Mesendoderm (in vitro differentiated cells): ENCODE data around the gene FRYL.

Source experiments
- DNase-seq: peaks from one replicate; pipeline ENCODE4 v3.0.0; 2013
- H2AK5ac ChIP-seq: 2 replicates; pipeline ENCODE4 v1.6.1; 2013; ENCODE audit warnings: low read length, inconsistent platforms
- H2BK120ac ChIP-seq: 2 replicates; pipeline ENCODE4 v1.6.1; 2013; ENCODE audit warnings: low read depth, mild to moderate bottlenecking, low read length, moderate library complexity, mixed read lengths
- H2BK15ac ChIP-seq: replicated peaks from 2 replicates; pipeline ENCODE4 v1.6.1; 2013; ENCODE audit warnings: low read depth, mild to moderate bottlenecking, moderate library complexity
- H2BK5ac ChIP-seq: 2 replicates; pipeline ENCODE4 v1.6.1; 2013; ENCODE audit warnings: low read length, inconsistent platforms
- H3K18ac ChIP-seq: 2 replicates; pipeline ENCODE4 v1.6.1; 2013; ENCODE audit warnings: mild to moderate bottlenecking, low read length, mixed read lengths
- H3K23ac ChIP-seq: one replicate; pipeline ENCODE4 v1.6.1; 2013; ENCODE audit warnings: low read length
- H3K27ac ChIP-seq: 2 replicates; pipeline ENCODE4 v1.5.1; 2013; ENCODE audit warnings: low read depth, mild to moderate bottlenecking, inconsistent platforms, low read length, moderate library complexity
- H3K27me3 ChIP-seq: 2 replicates; pipeline ENCODE4 v1.6.1; 2013; ENCODE audit warnings: low read length, control low read depth, mild to moderate bottlenecking, inconsistent platforms; ENCODE audit not compliant: insufficient read depth, poor library complexity
- H3K36me3 ChIP-seq: 2 replicates; pipeline ENCODE4 v1.6.1; 2013; ENCODE audit warnings: low read length, inconsistent platforms; ENCODE audit not compliant: control insufficient read depth, insufficient read depth
- H3K4ac ChIP-seq: one replicate; pipeline ENCODE4 v1.6.1; 2013; ENCODE audit warnings: low read depth, mild to moderate bottlenecking, low read length, moderate library complexity
- H3K4me1 ChIP-seq: 2 replicates; pipeline ENCODE4 v1.6.1; 2013; ENCODE audit warnings: low read depth, low read length, inconsistent platforms; ENCODE audit not compliant: control insufficient read depth
- H3K4me2 ChIP-seq: 2 replicates; pipeline ENCODE4 v1.6.1; 2013; ENCODE audit warnings: low read length
- H3K4me3 ChIP-seq: 2 replicates; pipeline ENCODE4 v1.5.1; 2013; ENCODE audit warnings: mild to moderate bottlenecking, low read length
- H3K56ac ChIP-seq: one replicate; pipeline ENCODE4 v1.6.1; 2013; ENCODE audit warnings: low read length
- H3K79me1 ChIP-seq: 2 replicates; pipeline ENCODE4 v1.6.1; 2013; ENCODE audit warnings: low read length, inconsistent platforms
- H3K79me2 ChIP-seq: 2 replicates; pipeline ENCODE4 v1.6.1; 2013; ENCODE audit warnings: mild to moderate bottlenecking, low read length; ENCODE audit not compliant: control insufficient read depth, insufficient read depth
- H3K9ac ChIP-seq: 2 replicates; pipeline ENCODE4 v1.6.1; 2013; ENCODE audit warnings: low read length, inconsistent platforms
- H4K5ac ChIP-seq: one replicate; pipeline ENCODE4 v1.6.1; 2013; ENCODE audit warnings: low read length
- H4K8ac ChIP-seq: one replicate; pipeline ENCODE4 v1.6.1; 2013; ENCODE audit warnings: low read depth, mild to moderate bottlenecking, control low read depth, low read length, moderate library complexity
- WGBS: extraction: QIAGEN DNeasy Blood & Tissue Kit; methylation state at CpG from one replicate; pipeline ENCODE4 v1.1.7; 2013; ENCODE audit warnings: low lambda C conversion rate, missing lambda C conversion rate; ENCODE audit not compliant: insufficient coverage; ENCODE audit errors: extremely low coverage; 5-methylcytosine and 5-hydroxymethylcytosine counted together

FRYL gene

GRCh38 chr4:48777739-48778138, 2.3 kb downstream of the FRYL start:
- WGBS, result no CpG with 5 or more reads among the region's 10 CpGs

GRCh38 chr4:48774760-48775710, 5.0 kb downstream of the FRYL start:
- Histone ChIP-seq H3K79me2 (peaks cover 54% of the 10 kb centered on the region), H2AK5ac (no peak overlapping the region), H3K36me3 (no peaks in the 10 kb centered on the region), H3K4me1 (peaks cover 6% of the 10 kb centered on the region), H3K9ac (peak overlapping the region; percentile 9), H4K8ac (peak overlapping the region; percentile 5), H3K79me1 (peaks cover 5% of the 10 kb centered on the region), H3K4me3 (no peak overlapping the region), H3K4ac (no peak overlapping the region), H3K27ac (no peak overlapping the region), H3K23ac (no peak overlapping the region), H3K27me3 (no peaks in the 10 kb centered on the region), H2BK120ac (no peak overlapping the region), H3K56ac (peak overlapping the region; percentile 18), H2BK5ac (no peak overlapping the region), H3K4me2 (no peak overlapping the region), H3K18ac (peak overlapping the region; percentile 51), H4K5ac (no peak overlapping the region), H2BK15ac (no peak overlapping the region)
- no CpG with 5 or more reads among the region's 16 CpGs for WGBS
- DNase-seq, result peak; percentile 44

More at GRCh38 chr4:48777739-48778138, 2.3 kb downstream of the FRYL start:
- Histone ChIP-seq H3K56ac (peak overlapping the region; percentile 40), H3K36me3 (no peaks in the 10 kb centered on the region), H2BK5ac (no peak overlapping the region), H3K18ac (peak overlapping the region; percentile 87), H3K27ac (no peak overlapping the region), H3K79me1 (peaks cover 5% of the 10 kb centered on the region), H3K4ac (no peak overlapping the region), H3K4me2 (peak overlapping the region; percentile 19), H3K79me2 (peaks cover 43% of the 10 kb centered on the region), H3K4me3 (no peak overlapping the region), H4K5ac (no peak overlapping the region), H2BK15ac (no peak overlapping the region), H3K27me3 (no peaks in the 10 kb centered on the region), H3K4me1 (peaks cover 6% of the 10 kb centered on the region), H2AK5ac (no peak overlapping the region), H2BK120ac (no peak overlapping the region), H3K9ac (no peak overlapping the region), H4K8ac (no peak overlapping the region), H3K23ac (no peak overlapping the region)
- no peak for DNase-seq

- Histone ChIP-seq H4K8ac (no peak overlapping the region), H3K4me2 (no peak overlapping the region), H3K9ac (no peak overlapping the region), H3K79me1 (peaks cover 10% of the 10 kb centered on the region), H3K4ac (no peak overlapping the region), H3K27me3 (no peaks in the 10 kb centered on the region), H2BK5ac (no peak overlapping the region), H3K4me3 (no peak overlapping the region), H2AK5ac (no peak overlapping the region), H3K23ac (no peak overlapping the region), H2BK120ac (no peak overlapping the region), H3K18ac (no peak overlapping the region), H3K36me3 (no peaks in the 10 kb centered on the region), H3K27ac (no peak overlapping the region), H4K5ac (no peak overlapping the region), H3K79me2 (peaks cover 53% of the 10 kb centered on the region), H3K56ac (no peak overlapping the region), H3K4me1 (peaks cover 6% of the 10 kb centered on the region), H2BK15ac (no peak overlapping the region)
- no peak for DNase-seq
- no CpG with 5 or more reads among the region's 3 CpGs for WGBS
These were observed 7.5 kb downstream of the FRYL start for GRCh38 chr4:48772556-48772955.

GRCh38 chr4:48767055-48767929, 12.8 kb downstream of the FRYL start:
- H3K79me1 ChIP-seq, result peaks cover 17% of the 10 kb centered on the region
- H3K56ac ChIP-seq, result no peak overlapping the region
- no peak overlapping the region for H2BK15ac ChIP-seq
- H3K18ac ChIP-seq, result no peak overlapping the region
- DNase-seq, result peak; percentile 42
- no peaks in the 10 kb centered on the region for H3K27me3 ChIP-seq
- H4K8ac ChIP-seq, result no peak overlapping the region
- H3K27ac ChIP-seq, result no peak overlapping the region
- WGBS, result no CpG with 5 or more reads among the region's 12 CpGs
- no peak overlapping the region for H3K9ac ChIP-seq
- H2BK5ac ChIP-seq, result no peak overlapping the region
- no peak overlapping the region for H3K23ac ChIP-seq
- H3K4ac ChIP-seq, result no peak overlapping the region
- H3K4me3 ChIP-seq, result no peak overlapping the region
- H2AK5ac ChIP-seq, result no peak overlapping the region
- H2BK120ac ChIP-seq, result no peak overlapping the region
- H3K79me2 ChIP-seq, result peaks cover 54% of the 10 kb centered on the region
- peaks cover 2% of the 10 kb centered on the region for H3K4me1 ChIP-seq
- H4K5ac ChIP-seq, result no peak overlapping the region
- H3K4me2 ChIP-seq, result no peak overlapping the region
- no peaks in the 10 kb centered on the region for H3K36me3 ChIP-seq

GRCh38 chr4:48766131-48766792, 13.8 kb downstream of the FRYL start:
- Histone ChIP-seq H2BK120ac (no peak overlapping the region), H3K4ac (no peak overlapping the region), H3K9ac (no peak overlapping the region), H2AK5ac (no peak overlapping the region), H3K23ac (no peak overlapping the region), H3K56ac (no peak overlapping the region), H4K5ac (no peak overlapping the region), H3K4me1 (peaks cover 2% of the 10 kb centered on the region), H2BK5ac (no peak overlapping the region), H3K18ac (no peak overlapping the region), H3K79me1 (peaks cover 18% of the 10 kb centered on the region), H4K8ac (no peak overlapping the region), H3K4me3 (no peak overlapping the region), H3K27ac (no peak overlapping the region), H3K36me3 (no peaks in the 10 kb centered on the region), H3K27me3 (no peaks in the 10 kb centered on the region), H3K79me2 (peaks cover 51% of the 10 kb centered on the region), H2BK15ac (no peak overlapping the region), H3K4me2 (no peak overlapping the region)
- no CpG with 5 or more reads among the region's 4 CpGs for WGBS
- DNase-seq, result no peak
